Spinal cord (tissue), 10 donors: Measurements from ENCODE around the gene PTGIS. TPM values are rescaled to one million over a fixed set of nuclear protein-coding genes. Genes with fewer than 3 reads are reported as not detected.

ENCODE experiments used
- DNase-seq, 6 donors: peaks; one replicate each; pipeline versions ENCODE4 v3.0.0 to v3.0.0-alpha.2; 2013 to 2015; ENCODE audit warnings: low spot score in 6 of 6, low read depth in 4 of 6
- H3K27ac ChIP-seq: one replicate; pipeline ENCODE4 v1.5.1; 2013; ENCODE audit warnings: low read depth, low read length, control low read depth
- H3K27me3 ChIP-seq: one replicate; pipeline ENCODE4 v1.6.1; 2013; ENCODE audit warnings: low read length; ENCODE audit not compliant: control insufficient read depth, insufficient read depth
- H3K36me3 ChIP-seq: one replicate; pipeline ENCODE4 v1.6.1; 2013; ENCODE audit warnings: low read length; ENCODE audit not compliant: control insufficient read depth, insufficient read depth
- H3K4me1 ChIP-seq: one replicate; pipeline ENCODE4 v1.6.1; 2013; ENCODE audit warnings: low read length; ENCODE audit not compliant: control insufficient read depth, insufficient read depth
- H3K4me3 ChIP-seq: one replicate; pipeline ENCODE4 v1.5.1; 2013; ENCODE audit warnings: low read depth, low read length, control low read depth
- H3K9me3 ChIP-seq: one replicate; pipeline ENCODE4 v1.6.1; 2013; ENCODE audit warnings: low read length; ENCODE audit not compliant: control insufficient read depth, insufficient read depth
- WGBS: methylation state at CpG from one replicate; pipeline ENCODE4 v1.1.5; 2013; ENCODE audit warnings: missing lambda C conversion rate; ENCODE audit not compliant: insufficient coverage; 5-methylcytosine and 5-hydroxymethylcytosine counted together
- polyA plus RNA-seq, 2 donors: library from polyadenylated mRNA; unstranded; fragments of 120-200 nt; gene quantifications; one replicate each; pipeline ENCODE4 v1.2.1, GENCODE V29; 2013; ENCODE audit not compliant: insufficient read length in 2 of 2
- total RNA-seq, 2 donors: library from RNA; depleted of rRNA in 1 of 2; stranded (reverse); fragments of 120-200 nt in 1 of 2; fragments of >200 nt in 1 of 2; gene quantifications; one replicate each; pipeline versions ENCODE4 v1.2.3 to v1.2.4, GENCODE V29; 2013 to 2014
- donor health status: healthy.

Gene PTGIS
- total and polyA plus RNA-seq, 4 donors, result 13.8 to 27.5 (median 17.1) TPM

GRCh38 chr20:49478754-49479689, 88.9 kb downstream of the PTGIS start:
- Histone ChIP-seq H3K9me3 (no peaks in the 10 kb centered on the region), H3K27ac (no peak overlapping the region), H3K4me3 (no peak overlapping the region), H3K27me3 (no peaks in the 10 kb centered on the region), H3K36me3 (peaks cover 24% of the 10 kb centered on the region), H3K4me1 (peaks cover 25% of the 10 kb centered on the region)
- 91% methylated on average over 3 of the region's 5 CpGs for WGBS
- no peak for DNase-seq

GRCh38 chr20:49478266-49478665, 89.7 kb downstream of the PTGIS start:
- Histone ChIP-seq H3K36me3 (peaks cover 24% of the 10 kb centered on the region), H3K4me3 (no peak overlapping the region), H3K9me3 (no peaks in the 10 kb centered on the region), H3K27me3 (no peaks in the 10 kb centered on the region), H3K4me1 (peaks cover 20% of the 10 kb centered on the region), H3K27ac (no peak overlapping the region)
- 67% methylated on average over 6 of the region's 7 CpGs for WGBS
- no peak for DNase-seq

- no peak overlapping the region for H3K27ac ChIP-seq
- 100% methylated on average over 1 of the region's 3 CpGs for WGBS
- H3K4me3 ChIP-seq, result no peak overlapping the region
- H3K27me3 ChIP-seq, result no peaks in the 10 kb centered on the region
- peaks cover 23% of the 10 kb centered on the region for H3K36me3 ChIP-seq
- DNase-seq, result no peak
- H3K4me1 ChIP-seq, result peaks cover 11% of the 10 kb centered on the region
- no peaks in the 10 kb centered on the region for H3K9me3 ChIP-seq
These were observed 90.7 kb downstream of the PTGIS start for GRCh38 chr20:49477200-49477599.

- Histone ChIP-seq H3K4me3 (no peak overlapping the region), H3K9me3 (no peaks in the 10 kb centered on the region), H3K36me3 (peaks cover 22% of the 10 kb centered on the region), H3K27me3 (no peaks in the 10 kb centered on the region), H3K4me1 (no peaks in the 10 kb centered on the region), H3K27ac (no peak overlapping the region)
- no peak for DNase-seq
- 81% methylated on average over 7 of the region's 7 CpGs for WGBS
These were observed 92.0 kb downstream of the PTGIS start for GRCh38 chr20:49476016-49476355.

GRCh38 chr20:49475292-49476015, 92.5 kb downstream of the PTGIS start:
- H3K9me3 ChIP-seq, result no peaks in the 10 kb centered on the region
- H3K27me3 ChIP-seq, result no peaks in the 10 kb centered on the region
- no peak for DNase-seq
- H3K36me3 ChIP-seq, result peaks cover 18% of the 10 kb centered on the region
- no peak overlapping the region for H3K4me3 ChIP-seq
- 98% methylated on average over 5 of the region's 6 CpGs for WGBS
- no peak overlapping the region for H3K27ac ChIP-seq
- H3K4me1 ChIP-seq, result no peaks in the 10 kb centered on the region

GRCh38 chr20:49471397-49471796, 96.5 kb downstream of the PTGIS start:
- DNase-seq, result no peak
- WGBS, result 93% methylated on average over 2 of the region's 5 CpGs
- no peaks in the 10 kb centered on the region for H3K4me1 ChIP-seq
- H3K9me3 ChIP-seq, result no peaks in the 10 kb centered on the region
- no peaks in the 10 kb centered on the region for H3K27me3 ChIP-seq
- peaks cover 13% of the 10 kb centered on the region for H3K36me3 ChIP-seq
- H3K4me3 ChIP-seq, result no peak overlapping the region
- H3K27ac ChIP-seq, result no peak overlapping the region

GRCh38 chr20:49470922-49471321, 97.0 kb downstream of the PTGIS start:
- DNase-seq, result no peak
- H3K4me1 ChIP-seq, result no peaks in the 10 kb centered on the region
- no peak overlapping the region for H3K4me3 ChIP-seq
- H3K9me3 ChIP-seq, result no peaks in the 10 kb centered on the region
- no peaks in the 10 kb centered on the region for H3K27me3 ChIP-seq
- peaks cover 13% of the 10 kb centered on the region for H3K36me3 ChIP-seq
- WGBS, result 83% methylated on average over 6 of the region's 6 CpGs
- H3K27ac ChIP-seq, result no peak overlapping the region

GRCh38 chr20:49469060-49469459, 98.9 kb downstream of the PTGIS start:
- Histone ChIP-seq H3K4me1 (no peaks in the 10 kb centered on the region), H3K27ac (no peak overlapping the region), H3K9me3 (no peaks in the 10 kb centered on the region), H3K27me3 (no peaks in the 10 kb centered on the region), H3K36me3 (peaks cover 10% of the 10 kb centered on the region), H3K4me3 (no peak overlapping the region)
- WGBS, result 79% methylated on average over 3 of the region's 6 CpGs
- no peak for DNase-seq

GRCh38 chr20:49468412-49468811, 99.5 kb downstream of the PTGIS start:
- Histone ChIP-seq H3K27ac (no peak overlapping the region), H3K36me3 (peaks cover 10% of the 10 kb centered on the region), H3K27me3 (no peaks in the 10 kb centered on the region), H3K4me3 (no peak overlapping the region), H3K9me3 (no peaks in the 10 kb centered on the region), H3K4me1 (no peaks in the 10 kb centered on the region)
- DNase-seq, result no peak
- WGBS, result 86% methylated on average over 7 of the region's 7 CpGs
